ENCODE results near the gene DNAH1. TPM values are rescaled to one million over a fixed set of nuclear protein-coding genes. Genes with fewer than 3 reads are reported as not detected.

The DNAH1 gene
- total and polyA plus RNA-seq, 2 experiments from 2014 or later: 0.81 to 1.8 TPM

GRCh38 chr3:52311576-52312119, 4.5 kb upstream of the DNAH1 start (continued):
- TF ChIP-seq ETS1 (IDR thresholded peaks at IDR 0.05): no peak
- no peak for TF ChIP-seq ZNF114 (CRISPR knock-in tag; IDR thresholded peaks at IDR 0.05)
- no peak for TF ChIP-seq JUNB (IDR thresholded peaks at IDR 0.05; ENCODE audit: unreplicated experiment)
- TF ChIP-seq REST (IDR thresholded peaks at IDR 0.05; ENCODE audit: unreplicated experiment): no peak
- no peak for TF ChIP-seq EZH2 (IDR thresholded peaks at IDR 0.05; ENCODE audit: low read depth, unreplicated experiment)
- TF ChIP-seq EZH2phosphoT487 (IDR thresholded peaks at IDR 0.05; ENCODE audit: unreplicated experiment): no peak

- no peak for ATAC-seq
- H3F3A ChIP-seq (replicated peaks; ENCODE audit: low read depth): 0 out of 2 replicates have a peak, but pooled peaks cover 3% of the 10 kb centered on the region
- H3K9me2 ChIP-seq (ENCODE audit: insufficient read depth): no peaks in the 10 kb centered on the region
- H2AFZ ChIP-seq: no peak overlapping the region
- peaks cover 4% of the 10 kb centered on the region; the same call in 1 of the 2 replicates for H3K27me3 ChIP-seq (ENCODE audit: insufficient read depth)
- H4K20me1 ChIP-seq (replicated peaks; ENCODE audit: insufficient read depth): no peaks in the 10 kb centered on the region
- no peak for DNase-seq (ENCODE audit: low spot score)
- no peaks in the 10 kb centered on the region for H3K36me3 ChIP-seq (ENCODE audit: insufficient read depth)
- H3K27ac Mint-ChIP-seq: peak overlapping the region; percentile 81; the same call in 1 of the 2 replicates
- no peak for TF ChIP-seq ZNF331 (CRISPR knock-in tag; IDR thresholded peaks at IDR 0.05; ENCODE audit: low read depth)
- peaks cover 5% of the 10 kb centered on the region; the same call in 1 of the 2 replicates for H3K4me1 ChIP-seq (ENCODE audit: insufficient read depth)
- no peak overlapping the region for H3K4me3 ChIP-seq
- H3K9me3 Mint-ChIP-seq: no peaks in the 10 kb centered on the region
- no peaks in the 10 kb centered on the region for H3K79me2 ChIP-seq (replicated peaks; ENCODE audit: insufficient read depth)
- H3K4me3 Mint-ChIP-seq: no peak overlapping the region
- H3K4me1 Mint-ChIP-seq: peaks cover 13% of the 10 kb centered on the region
- no peaks in the 10 kb centered on the region for H3K36me3 Mint-ChIP-seq (ENCODE audit: low read depth)
- H3K27me3 Mint-ChIP-seq (ENCODE audit: insufficient read depth, low read depth, poor library complexity): peaks cover 6% of the 10 kb centered on the region
- H3K4me2 ChIP-seq: no peak overlapping the region
- H3K27ac ChIP-seq (ENCODE audit: low read depth): no peak overlapping the region
These were observed 2.8 kb upstream of the DNAH1 start for GRCh38 chr3:52313188-52313773.

- peaks cover 15% of the 10 kb centered on the region for H3K4me1 Mint-ChIP-seq
- H3K27ac Mint-ChIP-seq: no peak overlapping the region
- no peak for TF ChIP-seq ZNF462 (CRISPR knock-in tag; IDR thresholded peaks at IDR 0.05)
These were observed 2.3 kb upstream of the DNAH1 start for GRCh38 chr3:52313774-52314188.

More at GRCh38 chr3:52313774-52314188, 2.3 kb upstream of the DNAH1 start:
- Histone ChIP-seq H3K4me2 (no peak overlapping the region), H2AFZ (no peak overlapping the region), H3K9me2 (ENCODE audit: insufficient read depth) (no peaks in the 10 kb centered on the region), H3K4me3 (no peak overlapping the region), H3F3A (replicated peaks; ENCODE audit: low read depth) (0 out of 2 replicates have a peak, but pooled peaks cover 4% of the 10 kb centered on the region), H3K27ac (ENCODE audit: low read depth) (no peak overlapping the region), H3K4me1 (ENCODE audit: insufficient read depth) (peaks cover 5% of the 10 kb centered on the region; the same call in 1 of the 2 replicates), H3K36me3 (ENCODE audit: insufficient read depth) (no peaks in the 10 kb centered on the region), H3K27me3 (ENCODE audit: insufficient read depth) (peaks cover 7% of the 10 kb centered on the region; the same call in 1 of the 2 replicates), H4K20me1 (replicated peaks; ENCODE audit: insufficient read depth) (no peaks in the 10 kb centered on the region), H3K79me2 (replicated peaks; ENCODE audit: insufficient read depth) (no peaks in the 10 kb centered on the region)
- Mint-ChIP-seq H3K4me3 (no peak overlapping the region), H3K36me3 (ENCODE audit: low read depth) (no peaks in the 10 kb centered on the region), H3K9me3 (no peaks in the 10 kb centered on the region), H3K27me3 (ENCODE audit: insufficient read depth, low read depth, poor library complexity) (peaks cover 7% of the 10 kb centered on the region)
- DNase-seq (ENCODE audit: low spot score) (no peak), ATAC-seq (no peak)

All from GM23338 (cell line).